K562 (cell line): ENCODE measurements around the gene RNF144A. TPM values are rescaled to one million over a fixed set of nuclear protein-coding genes. Genes with fewer than 3 reads are reported as not detected.

Experiments
- ATAC-seq: fragments of 200-7000 bp; cut with Tn5 transposase; 3 replicates; pipeline ENCODE4 v1.9.1; 2020; ENCODE audit warnings: moderate library complexity
- BruUV-seq: library from RNA; stranded (reverse); fragments of 400-500 nt; replicated peaks from 2 replicates; lab custom pipeline; 2021; lab: Mats Ljungman, UMichigan
- CTCF ChIA-PET: fragments of 300-600 bp; formaldehyde crosslinking; extraction: SDS; loops from one replicate; lab custom pipeline; 2021; ENCODE audit warnings: low intra/inter-chr PET ratio; lab: Yijun Ruan, JAX
- POLR2A ChIA-PET: fragments of 300-600, 350-650 bp; sonication (Branson Sonifier 250); formaldehyde crosslinking; extraction: SDS; loops from one replicate; lab custom pipeline; 2021; ENCODE audit warnings: antibody characterized with exemption, inconsistent platforms; lab: Yijun Ruan, JAX
- DNase-seq, 4 experiments: peaks; one replicate each; pipeline versions ENCODE4 v3.0.0 to v3.0.0-alpha.2; 2011 to 2018; ENCODE audit warnings: low spot score in 3 of 4, mixed read lengths in 3 of 4; ENCODE audit errors: extremely low read depth in 1 of 4
- FAIRE-seq: peaks from 2 replicates; lab custom pipeline; 2011; peaks lifted over from hg19 to GRCh38; lab: Jason Lieb, UNC
- H2AFZ ChIP-seq: 2 replicates; pipeline ENCODE4 v1.6.0; 2011; ENCODE audit warnings: low read depth, low read length, control low read depth, inconsistent platforms
- H3K27ac ChIP-seq: fragments of 200-600 bp; 3 replicates; pipeline ENCODE4 v1.8.0; 2011; ENCODE audit warnings: low read depth, mild to moderate bottlenecking, control low read depth, inconsistent platforms, low read length, moderate library complexity, mixed read lengths; ENCODE audit errors: extremely low read depth
- H3K27me3 ChIP-seq, 2 experiments: fragments of 300-600 bp in 1 of 2; 2 replicates in 1 of 2; 3 replicates in 1 of 2; pipeline versions ENCODE4 v1.6.0 to v1.8.0; 2011; ENCODE audit warnings: inconsistent platforms in 2 of 2, low read length in 2 of 2, mild to moderate bottlenecking in 1 of 2, mixed read lengths in 1 of 2, moderate library complexity in 1 of 2; ENCODE audit not compliant: control insufficient read depth in 2 of 2, insufficient read depth in 2 of 2
- H3K36me3 ChIP-seq: fragments of 300-600 bp; 3 replicates; pipeline ENCODE4 v1.8.0; 2011; ENCODE audit warnings: mild to moderate bottlenecking, low read length, inconsistent platforms; ENCODE audit not compliant: control insufficient read depth, insufficient read depth
- H3K4me1 ChIP-seq, 2 experiments: fragments of 200-600 bp in 1 of 2; replicated peaks in 1 of 2; 2 replicates in 1 of 2; 3 replicates in 1 of 2; pipeline versions ENCODE4 v1.5.1 to v1.8.0; 2011; ENCODE audit warnings: inconsistent platforms in 2 of 2, low read length in 2 of 2, mild to moderate bottlenecking in 1 of 2, mixed read lengths in 1 of 2, moderate library complexity in 1 of 2; ENCODE audit not compliant: control insufficient read depth in 2 of 2, insufficient read depth in 2 of 2
- H3K4me2 ChIP-seq: 2 replicates; pipeline ENCODE4 v1.6.1; 2011; ENCODE audit warnings: low read length, control low read depth, inconsistent platforms, mixed read lengths; ENCODE audit not compliant: insufficient read depth
- H3K4me3 ChIP-seq: fragments of 200-600 bp; sonication (generic), shearing (Covaris generic); 2 replicates; pipeline ENCODE4 v1.5.1; 2016; ENCODE audit warnings: control low read depth, inconsistent platforms
- H3K79me2 ChIP-seq: fragments of 200-600 bp; 3 replicates; pipeline ENCODE4 v1.8.0; 2011; ENCODE audit warnings: low read length, inconsistent platforms; ENCODE audit not compliant: control insufficient read depth, insufficient read depth
- H3K9ac ChIP-seq, 2 experiments: 2 replicates each; pipeline versions ENCODE4 v1.6.0 to v1.6.1; 2011; ENCODE audit warnings: low read depth in 2 of 2, low read length in 2 of 2, control low read depth in 1 of 2, inconsistent platforms in 1 of 2, mild to moderate bottlenecking in 1 of 2, mixed read lengths in 1 of 2; ENCODE audit not compliant: insufficient read depth in 1 of 2
- H3K9me1 ChIP-seq: one replicate; pipeline ENCODE4 v1.6.0; 2011; ENCODE audit warnings: inconsistent platforms, mild to moderate bottlenecking, low read length, moderate library complexity; ENCODE audit not compliant: control insufficient read depth, insufficient read depth
- H3K9me3 ChIP-seq: replicated peaks from 2 replicates; pipeline ENCODE4 v1.5.1; 2011; ENCODE audit warnings: low read depth, low read length, inconsistent platforms; ENCODE audit not compliant: control insufficient read depth, insufficient read depth
- H4K20me1 ChIP-seq: replicated peaks from 2 replicates; pipeline ENCODE4 v1.6.1; 2011; ENCODE audit warnings: low read length, inconsistent platforms, mixed read lengths; ENCODE audit not compliant: control insufficient read depth, insufficient read depth
- SPI1 ChIP-seq: IDR thresholded peaks from 2 replicates; pipeline ENCODE4 v1.6.1; 2011; ENCODE audit warnings: low read depth, low read length, control low read depth, borderline replicate concordance
- ZNF717 ChIP-seq: fragments of 250-450 bp; sonication (Bioruptor Pico); IDR thresholded peaks from 2 replicates; pipeline ENCODE4 v1.5.0; 2021
- WGBS: fragments of 100-300 bp; shearing (Covaris generic); methylation state at CpG from one replicate; pipeline ENCODE4 v1.1.6; 2016; ENCODE audit warnings: low coverage, mixed read lengths; ENCODE audit not compliant: insufficient coverage; ENCODE audit errors: missing lambda C conversion rate; 5-methylcytosine and 5-hydroxymethylcytosine counted together
- in situ Hi-C: fragments of 300-500 bp; cut with MboI; formaldehyde crosslinking; loops from 4 replicates; pipeline ENCODE4 v1.15.0; 2018; ENCODE audit warnings: inconsistent platforms, mixed read lengths
- intact Hi-C: fragments of 100-400 bp; cut with micrococcal nuclease; formaldehyde crosslinking; loops from 2 replicates; pipeline ENCODE4 v1.14.2; 2022
- polyA plus RNA-seq, 8 experiments: library from polyadenylated mRNA; depleted of rRNA in 4 of 8; stranded (reverse) in 5 of 8; unstranded in 3 of 8; fragments of >200 nt; fragmentation: Nextera tagmentation in 2 of 8; fragmentation: Illumina TruSeq in 1 of 8; extraction: Ambion mirVana in 2 of 8; extraction: Trizol in 1 of 8; gene quantifications; 2 replicates each; pipeline versions ENCODE4 v1.2.1 to v1.2.3, GENCODE V29; 2011 to 2014; ENCODE audit warnings: inconsistent platforms in 1 of 8, missing spikeins in 1 of 8
- total RNA-seq, 7 experiments: library from RNA; depleted of rRNA in 6 of 7; stranded (reverse); fragments of >200 nt in 6 of 7; fragmentation: Illumina TruSeq in 2 of 7; extraction: Trizol in 2 of 7; gene quantifications; 2 replicates each; pipeline versions ENCODE4 v1.2.1 to v1.2.3, GENCODE V29; 2011 to 2021; ENCODE audit warnings: low replicate concordance in 1 of 7
- TF ChIP-seq, protein P1 (sequence below): fragments of 250-450 bp; sonication (Bioruptor Pico); IDR thresholded peaks from 2 replicates; pipeline ENCODE4 v1.5.0; 2022; ENCODE audit warnings: mild to moderate bottlenecking

Gene RNF144A
- total and polyA plus RNA-seq, 9 of the 15 experiments (the other 6 are each of a cell fraction or from before 2014, with no cell fraction given): 0.96 to 11.3 (median 6.2) TPM

DNA sequence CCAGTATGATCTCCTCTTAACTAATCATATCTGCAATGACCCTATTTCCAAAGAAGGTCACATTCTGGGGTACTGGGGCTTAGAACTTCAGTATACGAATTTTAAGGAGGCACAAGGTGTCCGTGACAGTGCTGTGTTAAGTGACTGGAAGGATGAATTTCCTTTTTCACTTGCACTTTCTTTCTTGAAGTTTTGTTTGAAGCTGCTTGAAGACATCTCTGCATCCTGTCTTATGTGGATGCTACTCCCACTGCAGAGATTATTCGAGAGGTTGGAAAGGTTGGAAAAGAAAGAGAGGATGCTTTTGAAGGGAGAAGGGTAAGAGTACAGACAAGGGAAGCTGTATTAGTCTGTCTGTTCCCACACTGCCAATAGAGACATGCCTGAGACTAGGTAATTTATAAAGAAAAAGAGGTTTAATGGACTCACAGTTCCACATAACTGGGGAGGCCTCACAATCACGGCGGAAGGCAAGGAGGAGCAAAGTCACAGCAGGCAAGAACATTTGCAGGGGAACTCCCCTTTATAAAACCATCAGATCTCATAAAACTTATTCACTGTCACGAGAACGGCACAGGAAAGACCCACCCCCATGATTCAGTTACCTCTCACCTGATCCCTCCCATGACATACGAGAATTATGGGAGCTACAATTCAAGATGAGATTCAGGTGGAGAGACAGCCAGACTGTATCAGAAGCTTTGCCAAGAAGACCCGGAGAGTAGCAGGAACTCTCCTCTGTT, 3.6 kb upstream of the RNF144A start:
- no peak overlapping the region for H3K9ac ChIP-seq
- H3K9me3 ChIP-seq: no peaks in the 10 kb centered on the region
- no peaks in the 10 kb centered on the region for H3K9me1 ChIP-seq
- no peak for FAIRE-seq
- no peak overlapping the region for H2AFZ ChIP-seq
- TF ChIP-seq SPI1 (no peak), ZNF717 (no peak)
- TF ChIP-seq, protein P1, sequence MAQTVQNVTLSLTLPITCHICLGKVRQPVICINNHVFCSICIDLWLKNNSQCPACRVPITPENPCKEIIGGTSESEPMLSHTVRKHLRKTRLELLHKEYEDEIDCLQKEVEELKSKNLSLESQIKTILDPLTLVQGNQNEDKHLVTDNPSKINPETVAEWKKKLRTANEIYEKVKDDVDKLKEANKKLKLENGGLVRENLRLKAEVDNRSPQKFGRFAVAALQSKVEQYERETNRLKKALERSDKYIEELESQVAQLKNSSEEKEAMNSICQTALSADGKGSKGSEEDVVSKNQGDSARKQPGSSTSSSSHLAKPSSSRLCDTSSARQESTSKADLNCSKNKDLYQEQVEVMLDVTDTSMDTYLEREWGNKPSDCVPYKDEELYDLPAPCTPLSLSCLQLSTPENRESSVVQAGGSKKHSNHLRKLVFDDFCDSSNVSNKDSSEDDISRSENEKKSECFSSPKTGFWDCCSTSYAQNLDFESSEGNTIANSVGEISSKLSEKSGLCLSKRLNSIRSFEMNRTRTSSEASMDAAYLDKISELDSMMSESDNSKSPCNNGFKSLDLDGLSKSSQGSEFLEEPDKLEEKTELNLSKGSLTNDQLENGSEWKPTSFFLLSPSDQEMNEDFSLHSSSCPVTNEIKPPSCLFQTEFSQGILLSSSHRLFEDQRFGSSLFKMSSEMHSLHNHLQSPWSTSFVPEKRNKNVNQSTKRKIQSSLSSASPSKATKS (CRISPR knock-in tag): no peak
- no peaks in the 10 kb centered on the region for H3K36me3 ChIP-seq
- H3K4me1 ChIP-seq: peaks cover 24 to 26% of the 10 kb centered on the region in 2 experiments
- intact Hi-C loops: no loop called here
- ATAC-seq: no peak
- in situ Hi-C loops: no loop called here
- H3K79me2 ChIP-seq: no peaks in the 10 kb centered on the region
- DNase-seq: no peak
- POLR2A ChIA-PET: interaction anchor here (1.5 kb wide), 1 partner anchor 8 kb away, joined by 4 read pairs; no protein-coding TSS in a partner anchor
- H3K27ac ChIP-seq: no peak overlapping the region
- BruUV-seq: no TSS peak
- no peaks in the 10 kb centered on the region for H4K20me1 ChIP-seq
- CTCF ChIA-PET: interaction anchor here (0.7 kb wide), 1 partner anchor 92 kb away, joined by 3 read pairs; no protein-coding TSS in a partner anchor
- H3K27me3 ChIP-seq: 0 out of 5 replicates have a peak, but pooled peaks cover 0 to 4% of the 10 kb centered on the region in 2 experiments
- no peak overlapping the region for H3K4me3 ChIP-seq
- no peak overlapping the region for H3K4me2 ChIP-seq
- 40% methylated on average over 9 of the region's 9 CpGs for WGBS
